HL-60 (cell line): ENCODE data around the gene EFCAB6.

Source experiments
- GABPA ChIP-seq: IDR thresholded peaks from 2 replicates; pipeline ENCODE4 v1.6.1; 2012; ENCODE audit warnings: low read depth
- POLR2AphosphoS5 ChIP-seq: IDR thresholded peaks from 2 replicates; pipeline ENCODE4 v1.6.1; 2012; ENCODE audit warnings: low read depth
- REST ChIP-seq: IDR thresholded peaks from 2 replicates; pipeline ENCODE4 v1.6.1; 2012; ENCODE audit warnings: low read depth; ENCODE audit not compliant: insufficient replicate concordance
- TF ChIP-seq, protein P1 (sequence below): IDR thresholded peaks from one replicate; pipeline ENCODE4 v1.5.1; 2011; ENCODE audit warnings: low read length, control low read depth, inconsistent platforms; ENCODE audit not compliant: insufficient read depth

- TF ChIP-seq POLR2AphosphoS5 (no peak), GABPA (no peak), REST (no peak)
- TF ChIP-seq, protein P1, sequence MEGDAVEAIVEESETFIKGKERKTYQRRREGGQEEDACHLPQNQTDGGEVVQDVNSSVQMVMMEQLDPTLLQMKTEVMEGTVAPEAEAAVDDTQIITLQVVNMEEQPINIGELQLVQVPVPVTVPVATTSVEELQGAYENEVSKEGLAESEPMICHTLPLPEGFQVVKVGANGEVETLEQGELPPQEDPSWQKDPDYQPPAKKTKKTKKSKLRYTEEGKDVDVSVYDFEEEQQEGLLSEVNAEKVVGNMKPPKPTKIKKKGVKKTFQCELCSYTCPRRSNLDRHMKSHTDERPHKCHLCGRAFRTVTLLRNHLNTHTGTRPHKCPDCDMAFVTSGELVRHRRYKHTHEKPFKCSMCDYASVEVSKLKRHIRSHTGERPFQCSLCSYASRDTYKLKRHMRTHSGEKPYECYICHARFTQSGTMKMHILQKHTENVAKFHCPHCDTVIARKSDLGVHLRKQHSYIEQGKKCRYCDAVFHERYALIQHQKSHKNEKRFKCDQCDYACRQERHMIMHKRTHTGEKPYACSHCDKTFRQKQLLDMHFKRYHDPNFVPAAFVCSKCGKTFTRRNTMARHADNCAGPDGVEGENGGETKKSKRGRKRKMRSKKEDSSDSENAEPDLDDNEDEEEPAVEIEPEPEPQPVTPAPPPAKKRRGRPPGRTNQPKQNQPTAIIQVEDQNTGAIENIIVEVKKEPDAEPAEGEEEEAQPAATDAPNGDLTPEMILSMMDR = no peak
Observed at GRCh38 chr22:43498856-43499253, 313.2 kb downstream of the EFCAB6 start.
